OCI-LY7 (cell line): ENCODE results near the gene MAP4K2.
A peak's percentile ranks its signal among the peaks of the same experiment; 100 is the strongest.

ENCODE experiments used
- EZH2phosphoT487 ChIP-seq: fragments of 200-600 bp; sonication (generic); IDR thresholded peaks from 2 replicates; pipeline ENCODE4 v1.6.1; 2018; ENCODE audit warnings: low read depth, borderline replicate concordance, mild to moderate bottlenecking, mixed run types, antibody characterized with exemption, low read length, moderate library complexity, mixed read lengths
- TF ChIP-seq, protein P1 (sequence below): fragments of 200-600 bp; sonication (generic); conservative IDR thresholded peaks from 2 replicates; pipeline ENCODE4 v1.5.1; 2014; ENCODE audit warnings: mild to moderate bottlenecking, antibody characterized with exemption, low read length, moderate library complexity, mixed read lengths

DNA sequence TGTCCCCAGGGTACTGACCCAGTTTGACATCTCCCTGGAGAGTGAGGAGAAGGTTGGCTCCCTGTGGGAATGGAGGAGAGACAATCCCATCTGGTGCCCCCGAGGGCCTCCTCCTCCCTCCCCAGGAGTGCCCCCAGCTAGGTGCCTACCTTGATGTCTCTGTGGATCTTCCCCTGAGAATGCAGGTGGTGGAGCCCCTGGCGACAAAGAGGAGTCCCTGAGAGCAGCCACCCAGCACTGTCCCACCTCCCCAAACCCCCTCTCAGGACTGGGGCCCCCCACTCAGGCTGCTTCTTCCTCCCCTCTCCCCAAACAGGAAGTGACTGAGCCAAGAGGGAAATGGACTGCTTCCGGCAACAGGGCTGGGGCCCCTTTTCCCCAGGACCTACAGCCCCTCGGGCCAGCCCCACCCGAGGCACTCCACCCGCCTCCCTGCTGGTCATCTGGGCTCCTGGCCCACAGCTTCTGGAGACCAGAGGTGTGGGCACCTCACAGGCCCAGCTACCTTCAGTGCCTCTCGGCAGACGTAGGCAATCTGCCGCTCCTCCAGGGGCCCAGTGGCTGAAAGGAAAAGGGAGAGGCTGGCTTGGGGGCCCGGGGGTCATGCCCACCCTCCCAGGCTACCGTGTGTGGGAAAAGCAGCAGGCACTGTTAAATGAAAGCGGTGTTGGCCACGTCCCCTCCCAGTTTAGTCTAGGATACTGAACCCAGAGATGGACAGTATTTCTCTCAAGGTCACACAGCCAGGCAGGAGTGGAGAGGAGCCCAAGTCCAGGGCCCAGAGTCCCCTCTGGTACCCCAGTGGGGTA lies 1.2 kb downstream of the MAP4K2 start:
- TF ChIP-seq, protein P1, sequence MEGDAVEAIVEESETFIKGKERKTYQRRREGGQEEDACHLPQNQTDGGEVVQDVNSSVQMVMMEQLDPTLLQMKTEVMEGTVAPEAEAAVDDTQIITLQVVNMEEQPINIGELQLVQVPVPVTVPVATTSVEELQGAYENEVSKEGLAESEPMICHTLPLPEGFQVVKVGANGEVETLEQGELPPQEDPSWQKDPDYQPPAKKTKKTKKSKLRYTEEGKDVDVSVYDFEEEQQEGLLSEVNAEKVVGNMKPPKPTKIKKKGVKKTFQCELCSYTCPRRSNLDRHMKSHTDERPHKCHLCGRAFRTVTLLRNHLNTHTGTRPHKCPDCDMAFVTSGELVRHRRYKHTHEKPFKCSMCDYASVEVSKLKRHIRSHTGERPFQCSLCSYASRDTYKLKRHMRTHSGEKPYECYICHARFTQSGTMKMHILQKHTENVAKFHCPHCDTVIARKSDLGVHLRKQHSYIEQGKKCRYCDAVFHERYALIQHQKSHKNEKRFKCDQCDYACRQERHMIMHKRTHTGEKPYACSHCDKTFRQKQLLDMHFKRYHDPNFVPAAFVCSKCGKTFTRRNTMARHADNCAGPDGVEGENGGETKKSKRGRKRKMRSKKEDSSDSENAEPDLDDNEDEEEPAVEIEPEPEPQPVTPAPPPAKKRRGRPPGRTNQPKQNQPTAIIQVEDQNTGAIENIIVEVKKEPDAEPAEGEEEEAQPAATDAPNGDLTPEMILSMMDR = 0 out of 2 replicates have a peak, but pooled peaks have one; percentile 20
- no peak for TF ChIP-seq EZH2phosphoT487
